ENCODE data around the gene DNAH14. TPM values are rescaled to one million over a fixed set of nuclear protein-coding genes. Genes with fewer than 3 reads are reported as not detected.
A peak's percentile ranks its signal among the peaks of the same experiment; 100 is the strongest.

The DNAH14 gene
- total RNA-seq, 1 donor = 14.7 TPM

- H3K4me3 ChIP-seq (ENCODE audit: low read depth, low read length) = no peak overlapping the region
- DNase-seq (ENCODE audit: low read depth) = no peak
- no peak for TF ChIP-seq CTCF (IDR thresholded peaks at IDR 0.05; ENCODE audit: insufficient read depth, low read depth, low read length)
These were observed 495.2 kb downstream of the DNAH14 start for GRCh38 chr1:225424562-225425200.

GRCh38 chr1:225425201-225425786 lies 495.8 kb downstream of the DNAH14 start:
- no peak for TF ChIP-seq CTCF (IDR thresholded peaks at IDR 0.05; ENCODE audit: insufficient read depth, low read depth, low read length)
- H3K4me3 ChIP-seq (ENCODE audit: low read depth, low read length) = peak overlapping the region; percentile 3
- peak; percentile 22 for DNase-seq (ENCODE audit: low read depth)

GRCh38 chr1:225426395-225427234 lies 497.1 kb downstream of the DNAH14 start:
- peak overlapping the region; percentile 89 for H3K4me3 ChIP-seq (ENCODE audit: low read depth, low read length)
- DNase-seq (ENCODE audit: low read depth) = peak; percentile 42
- TF ChIP-seq CTCF (IDR thresholded peaks at IDR 0.05; ENCODE audit: insufficient read depth, low read depth, low read length) = no peak

- TF ChIP-seq CTCF (IDR thresholded peaks at IDR 0.05; ENCODE audit: insufficient read depth, low read depth, low read length) = no peak
- H3K4me3 ChIP-seq (ENCODE audit: low read depth, low read length) = peak within 1 kb of the TSS; percentile 89
- peak; percentile 54 for DNase-seq (ENCODE audit: low read depth)
These were observed 498.0 kb downstream of the DNAH14 start, which contains the start of gene LBR for GRCh38 chr1:225427235-225428067. TSS of gene LBR (minus strand) at chr1:225428038. CDS start at chr1:225424075, 3,963 bp downstream.

- peak; percentile 89 for DNase-seq (ENCODE audit: low read depth)
- H3K4me3 ChIP-seq (ENCODE audit: low read depth, low read length) = peak overlapping the region; percentile 89
- TF ChIP-seq CTCF (IDR thresholded peaks at IDR 0.05; ENCODE audit: insufficient read depth, low read depth, low read length) = no peak
These were observed 498.8 kb downstream of the DNAH14 start for GRCh38 chr1:225428068-225428880.
